Endothelial cell of umbilical vein (primary cell): ENCODE measurements around the gene CHST3. TPM values are rescaled to one million over a fixed set of nuclear protein-coding genes. Genes with fewer than 3 reads are reported as not detected.

Source experiments
- BruUV-seq: library from RNA; stranded (reverse); fragments of 400-500 nt; replicated peaks from 2 replicates; lab custom pipeline; 2021; lab: Mats Ljungman, UMichigan
- CTCF ChIA-PET: fragments of 300-600, 350-600 bp; sonication (Branson Sonifier 250); formaldehyde crosslinking; loops from one replicate; lab custom pipeline; 2021; ENCODE audit warnings: antibody characterized with exemption, inconsistent platforms; lab: Charles Lee
- POLR2A ChIA-PET: fragments of 300-600, 350-600 bp; sonication (Branson Sonifier 250); formaldehyde crosslinking; loops from one replicate; lab custom pipeline; 2021; ENCODE audit warnings: antibody characterized with exemption, inconsistent platforms; lab: Charles Lee
- DNase-seq: peaks from one replicate; pipeline ENCODE4 v3.0.0-alpha.2; 2011; ENCODE audit warnings: low read depth, low spot score
- FAIRE-seq: peaks from 2 replicates; lab custom pipeline; 2011; peaks lifted over from hg19 to GRCh38; lab: Jason Lieb, UNC
- H2AFZ ChIP-seq: 2 replicates; pipeline ENCODE4 v1.6.0; 2012; ENCODE audit warnings: low read depth, low read length, control low read depth, inconsistent platforms
- H3K27ac ChIP-seq: 2 replicates; pipeline ENCODE4 v1.5.1; 2011; ENCODE audit warnings: low read depth, mild to moderate bottlenecking, control low read depth, low read length, moderate library complexity; ENCODE audit not compliant: insufficient read depth
- H3K27me3 ChIP-seq, 2 experiments: 2 replicates each; pipeline versions ENCODE4 v1.6.0 to v1.6.1; 2011; ENCODE audit warnings: low read length in 2 of 2, mixed read lengths in 1 of 2; ENCODE audit not compliant: control insufficient read depth in 2 of 2, insufficient read depth in 2 of 2
- H3K36me3 ChIP-seq, 2 experiments: 2 replicates in 1 of 2; 3 replicates in 1 of 2; pipeline ENCODE4 v1.5.1; 2011; ENCODE audit warnings: low read length in 2 of 2, mild to moderate bottlenecking in 1 of 2, moderate library complexity in 1 of 2; ENCODE audit not compliant: control insufficient read depth in 2 of 2, insufficient read depth in 2 of 2; ENCODE audit errors: extremely low read depth in 1 of 2
- H3K4me1 ChIP-seq: 3 replicates; pipeline ENCODE4 v1.5.1; 2011; ENCODE audit warnings: mild to moderate bottlenecking, low read length; ENCODE audit not compliant: control insufficient read depth, insufficient read depth; ENCODE audit errors: extremely low read depth
- H3K4me2 ChIP-seq: 2 replicates; pipeline ENCODE4 v1.6.1; 2011; ENCODE audit warnings: low read length, control low read depth, mixed read lengths; ENCODE audit not compliant: insufficient read depth
- H3K4me3 ChIP-seq, 3 experiments: fragments of 200-600 bp in 1 of 3; sonication (generic), shearing (Covaris generic) in 1 of 3; replicated peaks in 1 of 3; 2 replicates each; pipeline ENCODE4 v1.5.1; 2011 to 2016; ENCODE audit warnings: control low read depth in 3 of 3, low read length in 3 of 3, mild to moderate bottlenecking in 2 of 3, inconsistent platforms in 1 of 3, low read depth in 1 of 3, moderate library complexity in 1 of 3; ENCODE audit not compliant: insufficient read depth in 1 of 3
- H3K79me2 ChIP-seq: 2 replicates; pipeline ENCODE4 v1.6.0; 2012; ENCODE audit warnings: low read length, inconsistent platforms; ENCODE audit not compliant: control insufficient read depth, insufficient read depth
- H3K9ac ChIP-seq: replicated peaks from 2 replicates; pipeline ENCODE3; 2011; ENCODE audit warnings: low read length, control low read depth; ENCODE audit not compliant: insufficient read depth; ENCODE audit errors: extremely low read depth
- H3K9me1 ChIP-seq: replicated peaks from 3 replicates; pipeline ENCODE4 v1.6.0; 2011; ENCODE audit warnings: mild to moderate bottlenecking, low read length; ENCODE audit not compliant: control insufficient read depth, insufficient read depth; ENCODE audit errors: extremely low read depth
- H3K9me3 ChIP-seq: replicated peaks from 2 replicates; pipeline ENCODE4 v1.5.1; 2012; ENCODE audit warnings: low read length, inconsistent platforms; ENCODE audit not compliant: control insufficient read depth, insufficient read depth
- H4K20me1 ChIP-seq: replicated peaks from 2 replicates; pipeline ENCODE3; 2011; ENCODE audit warnings: mild to moderate bottlenecking, low read length; ENCODE audit not compliant: control insufficient read depth, insufficient read depth; ENCODE audit errors: extremely low read depth
- EZH2 ChIP-seq: IDR thresholded peaks from 2 replicates; pipeline ENCODE4 v1.6.1; 2012; ENCODE audit warnings: borderline replicate concordance, low read depth, mild to moderate bottlenecking, moderate library complexity, low read length, inconsistent platforms; ENCODE audit not compliant: severe bottlenecking
- FOS ChIP-seq: IDR thresholded peaks from 2 replicates; pipeline ENCODE4 v1.6.1; 2011; ENCODE audit warnings: mild to moderate bottlenecking, low read length, moderate library complexity, borderline replicate concordance; ENCODE audit not compliant: insufficient read depth
- GATA2 ChIP-seq: IDR thresholded peaks from 2 replicates; pipeline ENCODE4 v1.7.0; 2011; ENCODE audit warnings: low read depth, mild to moderate bottlenecking, moderate library complexity, mixed read lengths, low read length; ENCODE audit not compliant: insufficient read length, insufficient read depth
- JUN ChIP-seq: IDR thresholded peaks from 2 replicates; pipeline ENCODE4 v1.6.1; 2011; ENCODE audit warnings: borderline replicate concordance, low read depth; ENCODE audit not compliant: insufficient read length, insufficient read depth
- MYC ChIP-seq: IDR thresholded peaks from one replicate; pipeline ENCODE4 v1.6.1; 2011; ENCODE audit warnings: mild to moderate bottlenecking, low read depth, low read length
- POLR2A ChIP-seq: IDR thresholded peaks from 2 replicates; pipeline ENCODE4 v1.6.1; 2012; ENCODE audit warnings: low read depth, mild to moderate bottlenecking, control low read depth, low read length
- dilution Hi-C: fragments of 300-500 bp; cut with MboI; formaldehyde crosslinking; loops from one replicate; pipeline ENCODE4 v1.15.0; 2019; ENCODE audit warnings: low sequenced_read_pairs; ENCODE audit not compliant: extremely low pct_ligation_motif_present
- intact Hi-C: fragments of 100-400 bp; cut with micrococcal nuclease; formaldehyde crosslinking; loops from one replicate; pipeline ENCODE4 v1.10.0; 2022
- polyA plus RNA-seq, 4 experiments: library from polyadenylated mRNA; depleted of rRNA in 3 of 4; stranded (reverse) in 3 of 4; unstranded in 1 of 4; fragments of >200 nt; gene quantifications; 2 replicates each; pipeline versions ENCODE4 v1.2.1 to v1.2.3, GENCODE V29; 2011 to 2012; ENCODE audit warnings: missing spikeins in 1 of 4
- total RNA-seq: library from RNA; stranded (reverse); gene quantifications from 2 replicates; pipeline ENCODE4 v1.2.3, GENCODE V29; 2021

The CHST3 gene
- total and polyA plus RNA-seq, 2 donors (not counting 3 experiments of a cell fraction or from before 2014, with no cell fraction given): 5.5 to 11.5 TPM

DNA sequence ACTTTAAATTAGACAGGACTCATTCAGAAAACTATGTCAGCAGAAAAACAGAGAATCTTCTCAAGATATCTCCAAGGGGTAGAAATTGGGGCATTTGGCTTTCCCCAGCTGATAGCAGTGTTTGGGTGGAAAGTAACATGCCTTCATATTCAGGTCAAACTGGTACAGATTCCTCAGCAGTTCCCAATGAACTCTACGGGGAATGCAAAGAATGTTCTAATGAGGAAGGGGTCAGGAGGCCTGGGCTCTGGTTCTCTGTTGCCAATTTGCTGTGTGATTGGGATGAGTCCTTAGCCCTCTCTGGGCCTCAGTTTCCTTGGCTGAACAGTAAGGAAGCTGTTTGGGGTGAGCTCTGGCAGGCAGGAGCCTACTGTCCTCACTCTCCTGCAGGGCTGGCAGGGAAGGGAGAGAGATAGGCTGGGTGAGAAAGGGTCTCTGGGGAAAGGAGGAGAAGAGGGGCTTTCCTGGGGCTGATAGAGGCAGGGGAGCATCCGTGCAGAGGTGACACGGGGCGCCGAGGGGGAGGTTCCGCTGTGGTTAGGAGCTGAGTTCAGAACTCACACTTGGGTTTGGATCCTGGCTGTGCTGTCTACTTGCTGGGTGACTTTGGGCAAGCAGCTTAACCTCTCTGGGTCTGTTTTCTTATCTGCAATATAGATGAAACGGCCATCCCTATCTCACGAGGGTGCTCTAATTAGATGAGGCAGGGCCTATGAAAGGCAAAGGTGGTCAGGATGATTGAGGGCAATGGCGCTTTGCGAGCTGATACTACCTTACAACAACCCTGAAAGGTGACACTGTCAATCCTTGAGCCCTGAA is 79.0 kb downstream of the CHST3 start:
- Histone ChIP-seq H3K4me3 (no peak overlapping the region), H3K9me1 (no peaks in the 10 kb centered on the region), H3K27me3 (no peaks in the 10 kb centered on the region), H2AFZ (no peak overlapping the region), H3K4me1 (no peaks in the 10 kb centered on the region), H3K9me3 (no peaks in the 10 kb centered on the region), H4K20me1 (no peaks in the 10 kb centered on the region), H3K27ac (no peak overlapping the region), H3K4me2 (no peak overlapping the region), H3K79me2 (no peaks in the 10 kb centered on the region), H3K36me3 (no peaks in the 10 kb centered on the region), H3K9ac (no peak overlapping the region)
- intact Hi-C loops (no loop called here), dilution Hi-C loops (no loop called here)
- no peak for TF ChIP-seq GATA2
- TF ChIP-seq JUN: no peak
- no peak for TF ChIP-seq EZH2
- TF ChIP-seq POLR2A: no peak
- no peak for TF ChIP-seq MYC
- TF ChIP-seq FOS: no peak
- ChIA-PET CTCF (interaction anchor here (1.0 to 3.5 kb wide), 8 partner anchors 8 to 147 kb away, joined by 3 to 42 read pairs (median 6); no protein-coding TSS in a partner anchor), POLR2A (interaction anchor here (0.6 to 1.0 kb wide), 2 partner anchors 34 to 75 kb away, joined by 3 to 10 read pairs; no protein-coding TSS in a partner anchor)
- DNase-seq: no peak
- BruUV-seq: no TSS peak
- FAIRE-seq: peak; percentile 47
